GM12865 (cell line): Measurements from ENCODE around the gene QSOX2.

Experiments
- DNase-seq: peaks from one replicate; pipeline ENCODE4 v3.0.0; 2010; ENCODE audit warnings: low read depth
- H3K4me3 ChIP-seq: 2 replicates; pipeline ENCODE4 v1.5.1; 2011; ENCODE audit warnings: mild to moderate bottlenecking, low read depth, low read length, control low read depth
- TF ChIP-seq, protein P1 (sequence below): IDR thresholded peaks from 2 replicates; pipeline ENCODE4 v1.5.1; 2011; ENCODE audit warnings: low read length, control low read depth, low read depth, inconsistent platforms; ENCODE audit not compliant: insufficient read depth; ENCODE audit errors: missing control alignments

Gene QSOX2

GRCh38 chr9:136157477-136158265 lies 87.9 kb downstream of the QSOX2 start:
- TF ChIP-seq, protein P1, sequence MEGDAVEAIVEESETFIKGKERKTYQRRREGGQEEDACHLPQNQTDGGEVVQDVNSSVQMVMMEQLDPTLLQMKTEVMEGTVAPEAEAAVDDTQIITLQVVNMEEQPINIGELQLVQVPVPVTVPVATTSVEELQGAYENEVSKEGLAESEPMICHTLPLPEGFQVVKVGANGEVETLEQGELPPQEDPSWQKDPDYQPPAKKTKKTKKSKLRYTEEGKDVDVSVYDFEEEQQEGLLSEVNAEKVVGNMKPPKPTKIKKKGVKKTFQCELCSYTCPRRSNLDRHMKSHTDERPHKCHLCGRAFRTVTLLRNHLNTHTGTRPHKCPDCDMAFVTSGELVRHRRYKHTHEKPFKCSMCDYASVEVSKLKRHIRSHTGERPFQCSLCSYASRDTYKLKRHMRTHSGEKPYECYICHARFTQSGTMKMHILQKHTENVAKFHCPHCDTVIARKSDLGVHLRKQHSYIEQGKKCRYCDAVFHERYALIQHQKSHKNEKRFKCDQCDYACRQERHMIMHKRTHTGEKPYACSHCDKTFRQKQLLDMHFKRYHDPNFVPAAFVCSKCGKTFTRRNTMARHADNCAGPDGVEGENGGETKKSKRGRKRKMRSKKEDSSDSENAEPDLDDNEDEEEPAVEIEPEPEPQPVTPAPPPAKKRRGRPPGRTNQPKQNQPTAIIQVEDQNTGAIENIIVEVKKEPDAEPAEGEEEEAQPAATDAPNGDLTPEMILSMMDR = no peak
- no peak for DNase-seq

More at GRCh38 chr9:136157477-136158265, 87.9 kb downstream of the QSOX2 start:
- no peak overlapping the region for H3K4me3 ChIP-seq
